Stimulated activated CD4-positive, alpha-beta T cell treated with anti-CD3 and anti-CD28 coated beads, Interleukin-1b, Interleukin-23, amount 100 ng/mL, for 4 hours (primary cell): Measurements from ENCODE around the gene ADH5.
A peak's percentile ranks its signal among the peaks of the same experiment; 100 is the strongest.
"Not testable (repeated sequence)": the region's sequence is repeated elsewhere in the genome, so short reads cannot be mapped to it uniquely, and the experiment has no call there.

Source experiments
- DNase-seq, 2 donors: peaks; one replicate each; pipeline ENCODE4 v3.0.0-alpha.2; 2020; ENCODE audit warnings: low read depth in 2 of 2

ADH5 gene

GRCh38 chr4:99088481-99089365 lies at the start of gene ADH5:
Gene ADH5 (minus strand): TSS chr4:99088788. CDS start chr4:99088700, 88 bp downstream.
- peak; percentile 89 to 91 for DNase-seq

- DNase-seq, result no peak
Measured at GRCh38 chr4:99136329-99136728, 47.7 kb upstream of the ADH5 start.

GRCh38 chr4:99135541-99136162 lies 47.1 kb upstream of the ADH5 start:
- DNase-seq, result no peak

GRCh38 chr4:99134586-99134985 lies 46.0 kb upstream of the ADH5 start:
- DNase-seq, result no peak

GRCh38 chr4:99131378-99131777 lies 42.8 kb upstream of the ADH5 start:
- DNase-seq, result no peak

GRCh38 chr4:99126376-99126775 lies 37.8 kb upstream of the ADH5 start:
- no peak for DNase-seq

- no peak for DNase-seq
Measured at GRCh38 chr4:99121008-99121407, 32.4 kb upstream of the ADH5 start.

GRCh38 chr4:99120501-99120900 lies 31.9 kb upstream of the ADH5 start:
- DNase-seq, result no peak

- no peak for DNase-seq
Measured at GRCh38 chr4:99117876-99118693, 29.5 kb upstream of the ADH5 start.

- DNase-seq, result not testable (repeated sequence)
Measured at GRCh38 chr4:99117122-99117841, 28.7 kb upstream of the ADH5 start.

- not testable (repeated sequence) for DNase-seq
Measured at GRCh38 chr4:99109286-99109685, 20.7 kb upstream of the ADH5 start.

- DNase-seq, result no peak
Measured at GRCh38 chr4:99104153-99104552, 15.6 kb upstream of the ADH5 start.

- no peak for DNase-seq
Measured at GRCh38 chr4:99103166-99103565, 14.6 kb upstream of the ADH5 start.

GRCh38 chr4:99102634-99103033 lies 14.0 kb upstream of the ADH5 start:
- no peak for DNase-seq

GRCh38 chr4:99100876-99101275 lies 12.3 kb upstream of the ADH5 start:
- no peak for DNase-seq

GRCh38 chr4:99099814-99100213 lies 11.2 kb upstream of the ADH5 start:
- DNase-seq, result not testable (repeated sequence)

- DNase-seq, result no peak
Measured at GRCh38 chr4:99099311-99099710, 10.7 kb upstream of the ADH5 start.

- not testable (repeated sequence) for DNase-seq
Measured at GRCh38 chr4:99091841-99092240, 3.3 kb upstream of the ADH5 start.

- DNase-seq, result no peak
Measured at GRCh38 chr4:99091216-99091575, 2.6 kb upstream of the ADH5 start.

GRCh38 chr4:99090481-99091215 lies 2.1 kb upstream of the ADH5 start:
- no peak for DNase-seq

GRCh38 chr4:99088023-99088449 lies 552 bp downstream of the ADH5 start:
- DNase-seq, result peak in 1 of 2 donors; percentile 4
